Glomerular endothelial cell (primary cell): ENCODE measurements around the gene GPC1. TPM values are rescaled to one million over a fixed set of nuclear protein-coding genes. Genes with fewer than 3 reads are reported as not detected.
"Not testable (repeated sequence)": the region's sequence is repeated elsewhere in the genome, so short reads cannot be mapped to it uniquely, and the experiment has no call there.

Source experiments
- DNase-seq: peaks from one replicate; pipeline ENCODE4 v3.0.0-alpha.2; 2011; ENCODE audit warnings: low read depth, low spot score; ENCODE audit errors: extremely low read depth
- total RNA-seq: library from RNA; depleted of rRNA; stranded (reverse); fragments of >200 nt; gene quantifications from 2 replicates; pipeline ENCODE4 v1.2.3, GENCODE V29; 2015

The GPC1 gene
- total RNA-seq, 1 donor from 2014 or later = 141 TPM

DNA sequence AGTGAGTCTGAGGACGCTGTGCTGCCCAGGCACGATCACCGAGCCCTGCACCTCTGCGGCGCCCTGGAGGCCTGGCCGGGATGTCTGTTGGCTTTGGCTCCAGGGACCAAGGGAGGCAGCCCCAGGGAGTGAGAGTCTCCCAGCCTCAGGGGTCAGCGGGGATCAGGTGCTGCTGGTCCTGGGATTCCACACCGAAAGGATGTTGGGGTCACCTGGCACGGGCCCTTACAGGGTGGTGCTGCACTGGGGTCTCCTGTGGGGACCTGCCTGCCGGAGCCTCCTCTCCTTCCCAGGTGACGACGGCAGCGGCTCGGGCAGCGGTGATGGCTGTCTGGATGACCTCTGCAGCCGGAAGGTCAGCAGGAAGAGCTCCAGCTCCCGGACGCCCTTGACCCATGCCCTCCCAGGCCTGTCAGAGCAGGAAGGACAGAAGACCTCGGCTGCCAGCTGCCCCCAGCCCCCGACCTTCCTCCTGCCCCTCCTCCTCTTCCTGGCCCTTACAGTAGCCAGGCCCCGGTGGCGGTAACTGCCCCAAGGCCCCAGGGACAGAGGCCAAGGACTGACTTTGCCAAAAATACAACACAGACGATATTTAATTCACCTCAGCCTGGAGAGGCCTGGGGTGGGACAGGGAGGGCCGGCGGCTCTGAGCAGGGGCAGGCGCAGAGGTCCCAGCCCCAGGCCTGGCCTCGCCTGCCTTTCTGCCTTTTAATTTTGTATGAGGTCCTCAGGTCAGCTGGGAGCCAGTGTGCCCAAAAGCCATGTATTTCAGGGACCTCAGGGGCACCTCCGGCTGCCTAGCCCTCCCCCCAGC, 30.5 kb downstream of the GPC1 start:
- DNase-seq = no peak

DNA sequence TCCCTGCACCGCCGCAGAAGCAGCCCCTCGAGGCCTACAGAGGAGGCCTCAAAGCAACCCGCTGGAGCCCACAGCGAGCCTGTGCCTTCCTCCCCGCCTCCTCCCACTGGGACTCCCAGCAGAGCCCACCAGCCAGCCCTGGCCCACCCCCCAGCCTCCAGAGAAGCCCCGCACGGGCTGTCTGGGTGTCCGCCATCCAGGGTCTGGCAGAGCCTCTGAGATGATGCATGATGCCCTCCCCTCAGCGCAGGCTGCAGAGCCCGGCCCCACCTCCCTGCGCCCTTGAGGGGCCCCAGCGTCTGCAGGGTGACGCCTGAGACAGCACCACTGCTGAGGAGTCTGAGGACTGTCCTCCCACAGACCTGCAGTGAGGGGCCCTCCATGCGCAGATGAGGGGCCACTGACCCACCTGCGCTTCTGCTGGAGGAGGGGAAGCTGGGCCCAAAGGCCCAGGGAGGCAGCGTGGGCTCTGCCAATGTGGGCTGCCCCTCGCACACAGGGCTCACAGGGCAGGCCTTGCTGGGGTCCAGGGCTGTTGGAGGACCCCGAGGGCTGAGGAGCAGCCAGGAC, 31.2 kb downstream of the GPC1 start:
- no peak for DNase-seq

DNA sequence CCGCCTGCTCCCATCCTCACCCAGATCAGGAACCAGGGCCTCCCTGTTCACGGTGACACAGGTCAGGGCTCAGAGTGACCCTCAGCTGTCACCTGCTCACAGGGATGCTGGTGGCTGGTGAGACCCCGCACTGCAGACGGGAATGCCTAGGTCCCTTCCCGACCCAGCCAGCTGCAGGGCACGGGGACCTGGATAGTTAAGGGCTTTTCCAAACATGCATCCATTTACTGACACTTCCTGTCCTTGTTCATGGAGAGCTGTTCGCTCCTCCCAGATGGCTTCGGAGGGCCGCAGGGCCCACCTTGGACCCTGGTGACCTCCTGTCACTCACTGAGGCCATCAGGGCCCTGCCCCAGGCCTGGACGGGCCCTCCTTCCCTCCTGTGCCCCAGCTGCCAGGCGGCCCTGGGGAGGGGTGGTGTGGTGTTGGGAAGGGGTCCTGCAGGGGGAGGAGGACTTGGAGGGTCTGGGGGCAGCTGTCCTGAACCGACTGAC, 31.7 kb downstream of the GPC1 start:
- no peak for DNase-seq

DNA sequence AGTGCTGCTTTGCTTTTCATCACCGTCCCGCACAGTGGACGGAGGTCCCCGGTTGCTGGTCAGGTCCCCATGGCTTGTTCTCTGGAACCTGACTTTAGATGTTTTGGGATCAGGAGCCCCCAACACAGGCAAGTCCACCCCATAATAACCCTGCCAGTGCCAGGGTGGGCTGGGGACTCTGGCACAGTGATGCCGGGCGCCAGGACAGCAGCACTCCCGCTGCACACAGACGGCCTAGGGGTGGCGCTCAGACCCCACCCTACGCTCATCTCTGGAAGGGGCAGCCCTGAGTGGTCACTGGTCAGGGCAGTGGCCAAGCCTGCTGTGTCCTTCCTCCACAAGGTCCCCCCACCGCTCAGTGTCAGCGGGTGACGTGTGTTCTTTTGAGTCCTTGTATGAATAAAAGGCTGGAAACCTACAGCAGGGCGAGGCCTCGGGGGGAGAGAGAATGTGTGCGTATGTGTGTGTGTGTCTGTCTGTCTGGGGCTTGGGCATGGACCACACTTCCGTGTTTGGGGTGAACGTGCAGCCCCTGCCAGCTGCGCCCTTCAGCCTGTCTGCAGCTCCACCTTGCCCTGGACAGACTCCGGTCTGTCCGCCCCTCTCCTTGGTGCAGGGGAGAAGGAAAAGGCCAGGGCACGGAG, 32.3 kb downstream of the GPC1 start:
- DNase-seq = no peak

DNA sequence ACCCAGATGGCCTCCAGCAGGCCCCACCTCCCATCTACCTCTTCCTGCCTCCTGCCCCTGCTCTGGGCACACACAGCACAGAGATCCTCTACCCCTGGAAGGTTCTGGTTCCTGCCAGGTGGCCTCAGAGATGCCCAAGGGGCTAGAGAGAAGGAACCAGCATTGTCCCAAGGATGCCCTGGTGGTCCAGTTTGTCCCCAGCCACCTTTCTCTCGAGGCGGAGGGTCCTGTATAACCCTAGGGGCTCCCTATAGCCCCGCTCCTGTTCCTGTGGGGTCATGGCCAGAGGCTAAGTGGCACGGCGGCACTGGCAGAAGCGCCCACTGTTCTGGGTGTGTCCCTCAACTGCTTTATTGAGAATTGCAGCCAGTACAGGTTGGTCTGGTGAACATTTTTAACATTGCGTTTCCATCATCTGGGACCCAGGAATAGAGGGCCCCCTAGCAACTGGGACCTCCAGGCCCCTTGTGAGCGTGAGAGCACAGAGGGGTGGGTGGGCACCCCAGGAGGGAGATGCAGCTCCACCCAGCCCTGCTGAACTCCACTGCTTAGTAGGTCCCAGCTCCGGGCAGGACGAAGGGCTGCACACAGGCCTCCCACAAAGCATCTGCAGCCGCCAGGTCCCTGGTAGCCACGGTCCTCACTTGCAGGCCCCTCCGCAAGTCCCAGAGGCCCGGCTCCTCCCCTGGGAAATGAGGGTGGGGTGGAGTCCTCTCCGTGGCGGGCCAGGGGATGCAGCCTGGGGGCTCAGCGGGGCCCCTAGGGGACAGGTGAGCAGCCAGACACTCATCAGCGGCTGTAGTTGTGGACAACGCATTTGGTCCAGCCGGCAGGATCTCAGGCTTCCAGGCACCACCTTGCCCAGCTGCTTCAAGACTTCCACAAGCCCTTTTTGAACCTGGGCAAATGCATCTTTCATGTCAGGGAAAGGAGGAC, 33.1 kb downstream of the GPC1 start:
- no peak for DNase-seq

DNA sequence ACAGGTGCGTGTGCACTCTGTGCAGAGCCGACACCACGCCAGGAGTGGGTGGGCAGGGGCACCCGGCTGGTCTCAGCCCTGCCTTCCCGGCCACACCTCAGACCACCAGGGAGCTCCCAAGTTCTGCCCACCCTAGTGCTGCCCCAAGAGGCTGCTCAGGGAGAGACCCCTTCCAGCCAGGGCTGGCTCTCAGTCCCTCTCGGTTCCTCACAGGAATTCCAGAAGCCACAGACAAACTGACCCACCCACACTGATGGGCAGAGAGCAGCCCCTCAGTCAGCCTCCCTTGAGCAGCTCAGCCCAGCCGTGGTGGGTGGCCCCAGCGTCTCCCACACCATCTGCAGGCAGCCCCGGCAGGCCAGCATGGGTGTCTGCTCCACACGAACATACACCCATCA, 33.8 kb downstream of the GPC1 start:
- no peak for DNase-seq

DNA sequence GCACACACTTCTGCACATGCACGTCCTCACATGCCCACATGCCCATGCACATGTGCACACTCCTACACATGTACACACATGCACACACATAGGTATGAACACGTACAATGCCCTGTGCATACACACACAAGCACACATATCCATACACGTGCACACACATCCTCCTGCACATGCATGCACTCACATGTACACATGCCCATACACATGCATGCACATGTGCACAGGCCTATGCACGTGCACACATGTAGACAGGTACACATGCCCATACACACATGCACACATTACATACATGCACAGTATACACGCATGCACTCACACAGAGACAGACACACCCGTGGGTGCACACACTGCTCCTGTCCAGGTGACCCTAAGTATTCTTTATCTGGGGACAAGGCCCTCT, 34.3 kb downstream of the GPC1 start:
- no peak for DNase-seq

DNA sequence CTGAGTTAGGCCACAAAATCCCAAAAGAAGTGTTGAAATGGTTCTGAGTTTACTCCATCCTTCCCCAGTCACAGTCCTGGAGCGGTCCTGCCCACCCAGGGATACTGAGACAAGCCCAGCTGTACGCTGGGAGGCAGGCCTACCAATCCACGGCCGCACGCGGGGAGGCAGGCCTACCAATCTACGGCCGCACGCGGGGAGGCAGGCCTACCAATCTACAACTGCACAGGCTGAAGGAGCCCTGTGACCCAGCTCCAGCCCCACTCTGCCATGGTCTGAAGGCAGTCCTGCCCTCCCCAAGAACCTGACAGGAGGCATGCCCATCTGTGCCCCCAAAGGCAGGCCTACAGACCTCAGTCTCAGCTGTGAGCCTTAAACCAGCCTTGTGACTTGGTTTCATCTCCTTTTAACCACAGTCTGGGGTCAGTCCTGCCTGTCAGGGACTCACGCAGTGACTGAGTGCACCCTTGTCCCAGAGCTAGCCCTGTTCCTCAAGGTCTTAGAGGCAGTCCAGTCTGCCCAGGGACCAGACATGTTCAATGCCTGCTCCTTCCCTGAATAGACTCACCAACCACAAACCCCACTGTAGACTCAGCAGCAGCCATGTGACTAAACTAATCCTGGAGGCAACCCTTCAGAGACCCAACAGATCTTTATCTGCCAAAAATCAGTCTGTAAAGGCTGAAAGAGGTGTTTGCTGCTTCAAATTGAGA, 36.8 kb downstream of the GPC1 start:
- DNase-seq = no peak

DNA sequence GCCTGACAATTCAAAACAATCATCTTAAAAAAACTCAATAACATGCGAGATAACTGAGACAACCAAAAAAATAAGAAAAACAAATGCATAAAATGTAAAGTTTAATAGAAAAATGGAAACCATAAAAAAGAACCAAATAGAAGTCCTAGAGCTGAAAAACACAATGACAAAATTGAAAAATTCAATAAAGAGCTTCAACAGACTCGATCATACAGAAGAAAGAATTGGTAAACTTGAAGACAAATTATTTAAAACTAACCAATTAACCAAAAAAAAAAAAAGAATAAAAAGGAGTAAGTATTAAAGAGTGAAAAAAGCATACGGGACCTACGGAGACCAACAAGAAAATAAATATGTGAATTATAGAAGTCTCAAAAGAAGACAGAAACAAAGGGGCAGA, 37.7 kb downstream of the GPC1 start:
- DNase-seq = no peak

DNA sequence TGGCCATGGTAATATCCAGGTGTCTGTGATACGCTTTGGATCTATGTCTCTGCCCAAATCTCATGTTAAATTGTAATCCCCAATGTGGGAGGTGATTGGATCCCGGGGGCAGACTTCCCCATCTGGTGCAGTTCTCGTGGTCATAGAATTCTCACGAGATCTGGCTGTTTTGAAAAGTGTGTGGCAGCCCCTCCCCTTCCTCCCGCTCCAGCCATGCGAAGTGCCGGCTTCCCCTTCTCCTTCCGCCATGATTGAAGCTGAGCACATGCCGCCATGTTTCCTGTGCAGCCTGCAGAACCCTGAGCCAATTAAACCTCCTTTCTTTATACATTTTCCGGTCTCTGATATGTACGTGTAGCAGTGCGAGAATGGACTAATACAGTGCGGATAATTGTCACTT, 42.5 kb downstream of the GPC1 start:
- DNase-seq = no peak

DNA sequence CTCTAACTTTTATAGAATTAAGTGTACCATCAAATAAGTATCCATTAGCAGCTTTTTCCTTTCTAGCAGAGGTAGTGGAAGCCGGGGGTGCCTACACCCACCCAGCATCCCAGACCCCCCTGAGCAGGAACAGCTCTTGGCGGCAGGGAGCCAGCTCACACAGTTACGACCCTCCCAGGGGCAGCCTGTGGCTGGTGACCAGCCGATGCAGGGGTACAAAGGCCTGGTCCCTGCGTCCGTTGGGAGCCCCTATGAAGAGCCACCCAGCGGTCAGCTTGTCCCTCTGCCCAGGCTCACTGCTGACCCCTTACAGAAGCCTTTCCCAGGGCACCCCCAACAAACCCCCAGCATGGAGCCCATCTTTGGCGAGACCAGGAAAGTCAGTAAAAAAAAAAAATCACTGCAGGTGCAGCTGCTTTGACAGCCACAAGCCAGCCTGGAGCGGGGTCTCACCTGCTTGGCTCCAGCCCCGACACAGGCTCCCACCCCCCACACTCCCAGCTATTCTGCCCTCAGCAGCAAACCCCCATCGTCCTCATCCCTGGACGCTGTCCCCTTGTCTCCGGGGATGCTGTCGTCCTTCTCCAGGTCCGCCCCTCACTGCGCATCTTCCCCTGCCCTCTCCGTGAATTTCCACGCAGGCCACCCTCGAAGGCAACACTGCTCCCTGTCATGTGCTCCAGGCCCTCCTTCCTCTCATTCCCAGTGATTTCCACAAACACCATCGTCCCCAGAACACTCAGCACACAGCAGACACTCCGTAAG, 43.1 kb downstream of the GPC1 start:
- no peak for DNase-seq

DNA sequence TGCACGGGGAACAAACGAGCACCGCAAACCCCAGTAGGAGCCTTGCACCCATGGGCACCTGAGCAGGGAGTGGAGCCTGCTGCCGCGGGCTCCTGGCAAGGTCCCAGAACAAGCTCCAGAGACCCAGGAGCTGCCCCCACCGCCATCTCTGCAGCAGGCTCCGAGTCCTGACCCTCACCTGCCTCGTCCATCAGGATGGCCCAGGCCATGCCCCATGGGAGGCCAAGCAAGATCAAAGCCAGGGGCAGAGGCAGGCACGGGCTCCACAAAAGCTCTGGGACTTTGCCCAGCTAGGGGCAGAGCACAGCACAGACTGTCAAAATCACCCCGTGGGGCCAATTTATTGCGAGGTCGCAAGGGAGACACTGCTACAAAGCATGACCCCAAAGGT, 43.6 kb downstream of the GPC1 start:
- DNase-seq = no peak

DNA sequence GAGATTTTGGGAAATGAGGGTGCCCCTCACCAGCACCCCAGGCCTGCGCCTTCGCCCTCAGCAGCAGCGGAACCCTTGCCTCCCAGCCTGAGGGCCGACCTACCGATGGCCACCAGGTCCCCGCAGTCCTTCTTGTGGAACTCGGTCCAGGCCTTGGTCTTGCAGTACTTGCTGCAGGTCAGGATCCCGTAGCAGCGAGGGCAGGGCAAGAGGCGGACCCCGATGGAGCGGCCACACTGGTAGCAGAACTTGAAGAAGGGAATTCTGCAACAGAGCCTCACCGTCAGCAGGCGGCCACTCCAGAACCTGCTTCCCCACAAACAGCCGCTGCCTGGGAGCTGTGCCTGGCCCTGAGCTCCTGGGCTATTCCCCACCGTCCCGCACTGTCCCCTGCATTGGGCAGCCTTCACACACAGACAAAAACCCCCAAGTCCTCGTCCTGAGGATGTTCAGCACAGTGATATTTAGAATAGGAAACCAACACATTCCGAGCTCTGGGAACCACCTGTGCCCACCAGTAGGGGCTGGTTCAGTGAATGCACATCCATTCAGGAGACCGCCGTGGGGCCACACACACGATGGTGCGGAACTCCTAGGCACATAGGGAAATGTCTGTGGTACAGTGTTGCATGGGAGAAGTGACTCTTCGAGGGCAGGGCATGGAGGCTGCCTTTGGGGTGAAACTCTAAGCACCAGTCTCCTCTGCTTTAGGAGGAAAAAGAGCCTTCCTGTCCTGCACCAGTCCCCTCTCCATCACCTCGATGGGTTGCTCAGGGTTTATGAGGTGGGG, 45.6 kb downstream of the GPC1 start:
- no peak for DNase-seq

DNA sequence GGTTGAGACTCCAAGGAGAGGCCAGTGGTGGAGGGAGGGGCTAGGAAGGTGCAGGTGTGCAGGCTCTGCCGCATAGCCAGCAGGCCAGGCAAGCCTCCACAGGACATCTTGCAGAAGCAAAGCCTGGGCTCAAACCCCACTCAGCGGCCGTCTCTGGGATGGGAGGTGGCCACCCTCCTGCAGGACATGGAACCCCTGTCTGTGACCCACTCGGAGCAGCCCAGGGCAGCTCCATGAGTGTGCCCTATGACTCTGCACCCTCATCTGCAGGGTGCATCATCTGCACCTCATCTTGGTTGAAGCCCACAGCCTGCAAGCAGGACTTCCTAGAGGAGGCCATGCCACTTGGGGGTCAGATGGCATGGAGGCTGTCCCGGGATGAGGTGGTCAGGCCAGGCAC, 46.3 kb downstream of the GPC1 start:
- DNase-seq = no peak

DNA sequence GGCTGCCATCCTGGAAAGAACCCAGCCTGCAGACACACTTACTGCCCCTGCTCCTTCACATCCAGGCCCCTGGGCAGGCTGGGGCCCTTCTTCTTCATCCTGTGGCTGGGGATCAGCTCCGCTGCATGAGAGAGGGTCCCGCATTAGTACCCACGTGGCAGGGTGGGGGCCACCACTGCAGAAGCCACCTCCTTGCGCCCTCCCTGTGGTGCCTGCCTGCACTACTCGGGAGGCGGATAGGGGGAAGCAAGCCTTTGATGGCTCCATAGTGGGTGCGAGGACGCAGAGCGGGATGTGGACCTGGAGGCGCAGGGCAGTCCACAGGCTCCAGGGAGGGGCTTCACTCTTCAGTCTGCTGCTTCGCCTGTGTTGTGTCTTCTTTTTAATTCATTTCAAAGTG, 46.7 kb downstream of the GPC1 start:
- DNase-seq = no peak

DNA sequence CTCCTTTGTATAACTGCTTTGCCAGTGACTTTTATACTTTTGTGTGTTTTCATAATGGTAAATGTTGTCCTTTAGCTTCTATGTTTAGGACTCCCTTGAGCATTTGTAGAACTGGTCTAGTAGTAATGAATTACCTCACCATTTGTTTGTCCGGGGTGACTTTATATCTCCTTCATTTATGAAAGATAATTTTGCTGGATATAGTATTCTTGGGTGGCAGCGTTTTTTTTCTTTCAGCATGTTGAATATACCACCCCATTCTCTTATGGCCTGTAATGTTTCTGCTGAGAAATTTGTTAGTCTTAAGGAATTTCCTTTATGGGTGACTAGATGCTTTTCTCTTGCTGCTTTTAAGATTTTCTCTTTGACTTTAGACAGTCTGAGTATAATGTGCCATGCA, 56.0 kb downstream of the GPC1 start:
- DNase-seq = no peak

DNA sequence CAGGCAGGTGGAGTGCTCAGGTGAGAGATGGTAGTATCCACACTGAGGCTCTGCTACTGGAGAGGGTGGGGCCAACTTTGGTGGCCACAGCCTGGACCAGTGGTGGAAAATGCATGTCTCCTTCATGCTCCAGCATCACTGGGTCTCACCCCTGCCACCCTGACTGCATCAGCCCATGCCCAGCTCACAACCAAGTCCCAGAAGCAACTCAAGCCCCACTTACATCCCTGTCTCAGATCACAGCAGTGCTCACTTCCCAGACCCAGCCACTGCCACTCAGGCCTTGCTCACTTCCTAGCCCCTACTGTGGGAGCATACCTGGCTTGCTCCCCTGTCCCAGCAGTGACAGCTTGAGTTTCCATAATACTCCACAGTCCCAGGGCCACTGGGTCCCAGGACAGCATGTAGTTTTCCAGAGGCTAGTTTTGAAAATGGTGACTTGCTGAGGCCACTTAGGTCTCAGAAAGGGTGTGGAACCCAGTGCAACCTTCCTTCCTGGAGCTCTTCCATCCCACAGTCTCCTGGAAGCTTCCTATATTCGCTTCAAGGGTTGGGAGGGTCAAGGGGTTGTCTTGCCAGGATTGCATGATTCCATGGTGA, 58.8 kb downstream of the GPC1 start:
- no peak for DNase-seq

DNA sequence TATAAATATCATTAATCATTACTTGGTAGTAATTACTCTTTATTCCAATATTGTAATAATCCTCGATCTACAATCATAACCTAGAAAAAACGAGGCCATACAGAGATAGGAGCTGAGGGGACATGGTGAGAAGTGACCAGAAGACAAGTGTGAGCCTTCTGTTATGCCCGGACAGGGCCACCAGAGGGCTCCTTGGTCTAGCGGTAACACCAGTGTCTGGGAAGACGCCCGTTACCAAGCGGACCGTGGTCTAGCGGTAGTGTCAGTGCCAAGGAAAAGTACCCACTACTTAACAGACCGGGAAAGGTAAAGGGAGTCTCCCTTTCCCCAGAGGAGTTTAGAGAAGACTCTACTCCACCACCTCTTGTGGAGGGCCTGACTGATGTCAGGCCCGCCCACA, 59.5 kb downstream of the GPC1 start:
- DNase-seq = not testable (repeated sequence)
